ENCODE measurements around the gene DDX39A. TPM values are rescaled to one million over a fixed set of nuclear protein-coding genes. Genes with fewer than 3 reads are reported as not detected.

Gene DDX39A
- total and polyA plus RNA-seq, 2 experiments from 2014 or later: 47.2 to 58.7 TPM

DNA sequence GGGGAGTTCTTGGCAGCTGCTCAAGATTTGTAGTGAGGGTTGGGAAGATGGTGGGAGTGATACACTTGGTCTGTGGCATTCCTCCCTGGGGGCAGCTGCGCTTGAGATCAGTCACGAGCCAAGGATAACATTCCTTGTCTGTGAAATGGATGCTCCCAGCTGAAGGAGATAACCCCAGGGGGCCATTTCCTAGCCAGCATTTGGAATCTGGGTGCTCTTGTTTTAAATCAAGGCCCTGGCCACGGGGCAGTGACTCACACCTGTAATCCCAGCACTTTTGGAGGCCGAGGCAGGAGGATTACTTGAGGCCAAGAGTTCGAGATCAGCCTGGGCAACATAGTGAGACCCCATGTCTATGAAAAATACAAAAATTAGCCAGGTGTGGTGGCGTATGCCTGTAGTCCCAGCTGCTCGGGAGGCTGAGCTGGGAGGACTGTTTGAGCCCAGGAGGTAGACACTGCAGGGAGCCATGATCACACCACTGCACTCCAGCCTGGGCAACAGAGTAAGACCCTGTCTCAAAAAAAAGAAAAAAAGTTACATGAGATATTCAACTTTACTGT is 18.5 kb upstream of the DDX39A start:
- H3K4me1 ChIP-seq (ENCODE audit: insufficient read depth): peaks cover 14% of the 10 kb centered on the region
- no peak overlapping the region for H3K9ac ChIP-seq
- no peak overlapping the region for H3K27ac ChIP-seq
- H2AFZ ChIP-seq: no peak overlapping the region
- H3K9me3 ChIP-seq (ENCODE audit: low read depth): no peaks in the 10 kb centered on the region
- H3K79me2 ChIP-seq (ENCODE audit: insufficient read depth): peaks cover 72% of the 10 kb centered on the region
- DNase-seq: no peak
- no peaks in the 10 kb centered on the region for H4K20me1 ChIP-seq (ENCODE audit: insufficient read depth)
- H3K4me2 ChIP-seq (ENCODE audit: unreplicated experiment): no peak overlapping the region
- H3K36me3 ChIP-seq (ENCODE audit: low read depth): peaks cover 4% of the 10 kb centered on the region; the same call in 1 of the 2 replicates
- H3F3A ChIP-seq (ENCODE audit: insufficient read depth): peaks cover 16% of the 10 kb centered on the region
- H3K9me2 ChIP-seq (ENCODE audit: insufficient read depth): no peaks in the 10 kb centered on the region
- H3K27me3 ChIP-seq (replicated peaks; ENCODE audit: insufficient read depth): no peaks in the 10 kb centered on the region
- TF ChIP-seq EZH2 (IDR thresholded peaks at IDR 0.05; ENCODE audit: insufficient read depth, poor library complexity, severe bottlenecking) (no peak), EZH2phosphoT487 (IDR thresholded peaks at IDR 0.05; ENCODE audit: insufficient read depth, low read depth) (no peak)
- 89 to 91% methylated on average over 7 of the region's 7 CpGs for WGBS, 2 experiments (ENCODE audit: low coverage in 1 of 2, low lambda C conversion rate in 2 of 2, missing lambda C conversion rate in 2 of 2)
- H3K4me3 ChIP-seq: no peak overlapping the region
- in situ Hi-C loops (cut with MboI): no loop called here

DNA sequence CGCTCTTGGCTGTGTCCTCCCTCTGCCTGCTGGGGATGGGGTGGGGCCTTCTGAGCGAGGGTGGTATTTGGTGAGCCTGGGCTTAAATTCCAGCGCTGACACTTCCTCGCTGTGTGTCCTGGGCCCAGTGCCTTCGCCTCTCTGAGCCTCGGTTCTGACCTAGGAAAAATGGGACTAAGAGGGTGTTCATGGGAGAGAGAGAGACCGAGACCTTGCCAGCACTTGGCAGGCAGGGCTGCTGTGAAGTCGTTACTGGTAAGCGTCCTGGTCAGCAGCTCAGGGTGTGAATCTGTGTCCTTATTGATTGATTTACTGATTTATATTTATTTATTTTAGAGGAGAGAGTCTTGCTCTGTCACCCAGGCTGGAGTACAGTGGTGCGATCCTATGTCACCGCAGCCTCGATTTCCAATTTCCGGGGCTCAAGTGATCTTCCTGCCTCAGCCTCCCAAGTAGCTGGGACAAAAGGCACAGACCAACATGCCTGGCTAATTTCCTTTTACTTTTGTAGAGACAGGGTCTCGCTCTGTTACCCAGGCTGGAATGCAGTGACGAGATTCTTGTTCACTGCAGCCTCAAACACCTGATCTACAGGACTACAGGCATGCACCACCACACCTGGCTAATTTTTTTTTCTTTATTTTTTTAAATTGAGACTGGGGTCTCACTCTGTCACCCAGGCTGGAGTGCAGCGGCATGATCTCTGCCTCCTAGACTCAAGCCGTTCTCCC is 16.3 kb upstream of the DDX39A start:
- Histone ChIP-seq H3K9me3 (ENCODE audit: low read depth) (no peaks in the 10 kb centered on the region), H3K27me3 (replicated peaks; ENCODE audit: insufficient read depth) (no peaks in the 10 kb centered on the region), H3K9ac (no peak overlapping the region), H4K20me1 (ENCODE audit: insufficient read depth) (no peaks in the 10 kb centered on the region), H3K36me3 (ENCODE audit: low read depth) (no peaks in the 10 kb centered on the region), H3K9me2 (ENCODE audit: insufficient read depth) (no peaks in the 10 kb centered on the region), H3K4me3 (peak overlapping the region; percentile 82), H3K27ac (peak overlapping the region; percentile 75), H3F3A (ENCODE audit: insufficient read depth) (peaks cover 16% of the 10 kb centered on the region), H2AFZ (peak overlapping the region; percentile 73; the same call in 1 of the 2 replicates), H3K4me2 (ENCODE audit: unreplicated experiment) (peak overlapping the region; percentile 72), H3K79me2 (ENCODE audit: insufficient read depth) (peaks cover 69% of the 10 kb centered on the region), H3K4me1 (ENCODE audit: insufficient read depth) (peaks cover 14% of the 10 kb centered on the region)
- in situ Hi-C loops (cut with MboI): no loop called here
- WGBS, 2 experiments (ENCODE audit: low coverage in 1 of 2, low lambda C conversion rate in 2 of 2, missing lambda C conversion rate in 2 of 2): 58% methylated on average over 17 of the region's 17 CpGs
- no peak for TF ChIP-seq EZH2 (IDR thresholded peaks at IDR 0.05; ENCODE audit: insufficient read depth, poor library complexity, severe bottlenecking)
- no peak for DNase-seq

DNA sequence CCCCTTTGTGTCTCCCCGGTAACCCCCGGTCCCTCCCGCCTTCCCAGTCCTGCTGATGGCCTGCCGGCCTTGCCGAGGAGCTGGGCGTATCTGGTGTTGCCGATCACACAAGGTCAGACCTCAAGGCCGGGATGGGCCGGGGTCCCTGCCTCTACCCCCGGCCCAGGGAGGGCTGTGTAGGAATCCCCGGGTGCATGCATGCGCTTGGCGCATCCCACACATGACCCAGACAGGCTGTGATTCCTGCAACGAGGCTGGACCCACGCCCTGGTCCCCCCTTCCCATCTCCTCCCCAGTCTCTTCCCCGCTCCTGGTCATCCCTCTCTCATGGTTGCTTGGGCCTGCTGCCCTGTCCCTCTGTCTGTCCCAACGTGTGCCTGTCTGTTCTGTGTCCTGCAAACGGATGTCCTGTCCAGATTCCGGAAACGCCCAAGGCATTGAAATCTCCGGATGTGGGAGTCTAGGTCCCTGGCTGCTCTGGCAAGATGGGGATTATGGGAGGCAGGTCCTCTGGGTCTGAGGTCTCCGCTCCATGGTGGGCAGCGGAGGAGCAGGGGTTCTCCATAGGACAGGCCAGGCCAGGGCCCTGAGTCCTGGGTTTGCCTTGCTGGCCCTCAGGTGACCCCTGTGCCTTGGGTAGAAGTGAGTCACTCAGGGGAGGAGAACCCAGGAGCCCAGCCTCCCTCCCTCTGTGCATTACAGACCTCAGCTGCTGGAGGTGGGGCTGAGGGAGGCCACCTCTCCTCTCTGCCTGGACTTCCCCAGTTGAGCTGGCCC is 15.6 kb upstream of the DDX39A start:
- Histone ChIP-seq H3K36me3 (ENCODE audit: low read depth) (no peaks in the 10 kb centered on the region), H3K9me2 (ENCODE audit: insufficient read depth) (no peaks in the 10 kb centered on the region), H3K27ac (peak overlapping the region; percentile 75), H4K20me1 (ENCODE audit: insufficient read depth) (no peaks in the 10 kb centered on the region), H3K27me3 (replicated peaks; ENCODE audit: insufficient read depth) (no peaks in the 10 kb centered on the region), H3K9ac (peak overlapping the region; percentile 90), H3K9me3 (ENCODE audit: low read depth) (no peaks in the 10 kb centered on the region), H2AFZ (peak overlapping the region; percentile 73), H3K4me3 (peak overlapping the region; percentile 82), H3K4me2 (ENCODE audit: unreplicated experiment) (peak overlapping the region; percentile 72), H3K79me2 (ENCODE audit: insufficient read depth) (peaks cover 62% of the 10 kb centered on the region), H3F3A (ENCODE audit: insufficient read depth) (peaks cover 16% of the 10 kb centered on the region), H3K4me1 (ENCODE audit: insufficient read depth) (peaks cover 14% of the 10 kb centered on the region)
- TF ChIP-seq EZH2 (IDR thresholded peaks at IDR 0.05; ENCODE audit: insufficient read depth, poor library complexity, severe bottlenecking) (no peak), EZH2phosphoT487 (IDR thresholded peaks at IDR 0.05; ENCODE audit: insufficient read depth, low read depth) (no peak)
- in situ Hi-C loops (cut with MboI): no loop called here
- peak; percentile 92 for DNase-seq
- 28 to 29% methylated on average over 16 to 23 of the region's 23 CpGs for WGBS, 2 experiments (ENCODE audit: low coverage in 1 of 2, low lambda C conversion rate in 2 of 2, missing lambda C conversion rate in 2 of 2)

Data from GM23248 (cell line).